GM12892 (cell line): ENCODE data around the gene CHD9NB.

Experiments
- POLR2A ChIP-seq: IDR thresholded peaks from 2 replicates; pipeline ENCODE4 v1.6.1; 2011; ENCODE audit warnings: low read depth, low read length, control low read depth
- POLR2AphosphoS5 ChIP-seq: IDR thresholded peaks from 2 replicates; pipeline ENCODE4 v1.6.1; 2011; ENCODE audit warnings: low read depth, low read length, control low read depth
- TAF1 ChIP-seq: IDR thresholded peaks from 2 replicates; pipeline ENCODE4 v1.6.1; 2011; ENCODE audit warnings: low read depth, mild to moderate bottlenecking, control low read depth, low read length, borderline replicate concordance

DNA sequence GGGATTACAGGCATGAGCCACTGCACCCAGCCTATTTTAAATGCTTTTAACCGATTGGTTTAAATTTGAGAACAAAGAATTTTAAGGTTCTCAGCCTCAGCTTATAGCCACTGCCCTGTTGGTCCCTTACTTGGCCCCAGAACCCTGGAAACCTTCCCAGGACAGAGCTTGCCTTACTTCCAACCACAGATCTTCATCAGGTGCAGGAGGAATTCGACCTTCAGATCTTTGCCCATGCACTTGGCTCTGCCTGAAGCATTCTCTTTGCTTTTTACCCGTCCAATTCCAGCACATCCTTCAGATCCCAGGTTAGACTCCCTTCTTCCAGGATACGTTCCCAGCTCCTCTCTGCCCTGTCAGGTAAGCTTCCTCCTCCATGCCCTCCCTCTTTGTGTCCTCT lies 29.8 kb upstream of the CHD9NB start:
- TF ChIP-seq POLR2A (no peak), POLR2AphosphoS5 (no peak), TAF1 (no peak)
